Sigmoid colon (tissue), 7 donors: ENCODE measurements around the gene PMF1. TPM values are rescaled to one million over a fixed set of nuclear protein-coding genes. Genes with fewer than 3 reads are reported as not detected.
"Not testable (repeated sequence)": the region's sequence is repeated elsewhere in the genome, so short reads cannot be mapped to it uniquely, and the experiment has no call there.

Source experiments
- DNase-seq: peaks from one replicate; pipeline ENCODE4 v3.0.0-alpha.2; 2019
- H3K27ac ChIP-seq, 4 donors: fragments of 200-600 bp; sonication (generic); one replicate each; pipeline ENCODE4 v1.5.1; 2016 to 2019; ENCODE audit warnings: mild to moderate bottlenecking in 1 of 4
- H3K27me3 ChIP-seq, 3 donors: fragments of 200-600 bp; sonication (generic); one replicate each; pipeline ENCODE4 v1.5.1; 2019; ENCODE audit warnings: mild to moderate bottlenecking in 1 of 3
- H3K36me3 ChIP-seq, 4 donors: fragments of 200-600 bp; sonication (generic); one replicate each; pipeline ENCODE4 v1.5.1; 2016 to 2019
- H3K4me1 ChIP-seq, 4 donors: fragments of 200-600 bp; sonication (generic); one replicate each; pipeline ENCODE4 v1.5.1; 2017 to 2019
- H3K4me3 ChIP-seq, 4 donors: fragments of 200-600 bp; sonication (generic); one replicate each; pipeline ENCODE4 v1.5.1; 2017 to 2019; ENCODE audit warnings: mild to moderate bottlenecking in 2 of 4, moderate library complexity in 1 of 4
- H3K9me3 ChIP-seq, 4 donors: fragments of 200-600 bp in 3 of 4; sonication (generic) in 3 of 4; one replicate each; pipeline versions ENCODE4 v1.5.1 to v1.6.1; 2013 to 2019
- CTCF ChIP-seq, 4 experiments: fragments of 450-650 bp in 3 of 4; fragments of 200-600 bp in 1 of 4; IDR thresholded peaks; one replicate each; pipeline ENCODE4 v1.5.1; 2016 to 2019; ENCODE audit warnings: antibody characterized with exemption in 4 of 4, mild to moderate bottlenecking in 3 of 4, moderate library complexity in 2 of 4
- EP300 ChIP-seq, 4 donors: sonication (generic); formaldehyde crosslinking; IDR thresholded peaks; one replicate each; pipeline ENCODE4 v1.6.1; 2017; ENCODE audit warnings: antibody characterized with exemption in 4 of 4
- POLR2A ChIP-seq, 2 donors: fragments of 450-650 bp; IDR thresholded peaks; one replicate each; pipeline ENCODE4 v1.6.1; 2016; ENCODE audit warnings: antibody characterized with exemption in 2 of 2, mild to moderate bottlenecking in 2 of 2, moderate library complexity in 2 of 2
- POLR2AphosphoS5 ChIP-seq, 4 donors: sonication (generic); formaldehyde crosslinking; IDR thresholded peaks; one replicate each; pipeline ENCODE4 v1.6.1; 2017; ENCODE audit warnings: antibody characterized with exemption in 4 of 4
- WGBS, 2 donors: extraction: QIAGEN DNeasy Blood & Tissue Kit; methylation state at CpG; one replicate each; pipeline ENCODE4 v1.1.7; 2013; 5-methylcytosine and 5-hydroxymethylcytosine counted together
- intact Hi-C: fragments of 100-400 bp; cut with DNase I; formaldehyde crosslinking; loops from one replicate; pipeline ENCODE4 v1.15.1; 2023
- polyA plus RNA-seq, 3 donors: library from polyadenylated mRNA; stranded (reverse); fragments of 200-250 nt; gene quantifications; one replicate each; pipeline ENCODE4 v1.2.3, GENCODE V29; 2013
- total RNA-seq, 4 donors: library from RNA; depleted of rRNA; stranded (reverse); fragments of >200 nt; gene quantifications; one replicate each; pipeline ENCODE4 v1.1.0, GENCODE V29; 2016
- donor health status: healthy with polysubstance abuse.
- donor health status: Bipolar disorder and iron deficiency.
- donor health status: healthy.

The PMF1 gene
- total and polyA plus RNA-seq, 7 donors, result 41.1 to 75.1 (median 52.8) TPM

- intact Hi-C loops, result loop anchor here (2.0 to 5.0 kb wide), 2 partner anchors 19 to 51 kb away; partner anchors contain the start of gene SLC25A44
- Histone ChIP-seq H3K27me3 (no peaks in the 10 kb centered on the region), H3K4me1 (peaks cover 0 to 22% (median 19%) of the 10 kb centered on the region in 4 donors), H3K27ac (peak overlapping the region; percentile 85 to 95 (median 94)), H3K36me3 (peaks cover 0 to 21% (median 13%) of the 10 kb centered on the region in 4 donors), H3K4me3 (peak overlapping the region; percentile 53 to 69 (median 62)), H3K9me3 (no peaks in the 10 kb centered on the region)
- no peak for DNase-seq
- TF ChIP-seq CTCF (IDR thresholded peaks at IDR 0.05), result no peak
- no peak for TF ChIP-seq POLR2AphosphoS5 (IDR thresholded peaks at IDR 0.05)
- TF ChIP-seq EP300 (IDR thresholded peaks at IDR 0.05), result no peak
- TF ChIP-seq POLR2A (IDR thresholded peaks at IDR 0.05), result no peak
- WGBS, 2 donors, result 10 to 22% methylated on average over 11 of the region's 11 CpGs
Measured at GRCh38 chr1:156213644-156213966, 798 bp downstream of the PMF1 start.

- peak overlapping the region in 3 of 4 donors; percentile 56 to 69 (median 69) for H3K4me3 ChIP-seq
- intact Hi-C loops, result loop anchor here (5.0 kb wide), 1 partner anchor 52 kb away; no protein-coding TSS in a partner anchor
- WGBS, 2 donors, result 62 to 83% methylated on average over 16 of the region's 16 CpGs
- H3K9me3 ChIP-seq, result no peaks in the 10 kb centered on the region
- H3K27ac ChIP-seq, result peak overlapping the region; percentile 85 to 95 (median 94)
- DNase-seq, result no peak
- peaks cover 0 to 22% (median 19%) of the 10 kb centered on the region in 4 donors for H3K4me1 ChIP-seq
- no peaks in the 10 kb centered on the region for H3K27me3 ChIP-seq
- no peak for TF ChIP-seq CTCF (IDR thresholded peaks at IDR 0.05)
- TF ChIP-seq POLR2AphosphoS5 (IDR thresholded peaks at IDR 0.05), result no peak
- TF ChIP-seq EP300 (IDR thresholded peaks at IDR 0.05), result no peak
- TF ChIP-seq POLR2A (IDR thresholded peaks at IDR 0.05), result no peak
- H3K36me3 ChIP-seq, result peaks cover 0 to 18% (median 13%) of the 10 kb centered on the region in 4 donors
Measured at GRCh38 chr1:156214024-156214748, 1.4 kb downstream of the PMF1 start.

GRCh38 chr1:156216361-156217086 lies 3.7 kb downstream of the PMF1 start:
- 94% methylated on average over 55 of the region's 55 CpGs for WGBS, 2 donors
- intact Hi-C loops, H3K27ac ChIP-seq, H3K9me3 ChIP-seq, H3K4me3 ChIP-seq, H3K27me3 ChIP-seq, DNase-seq: not testable (repeated sequence)
- H3K36me3 ChIP-seq, result peaks cover 9 to 18% (median 13%) of the 10 kb centered on the region in 4 donors
- H3K4me1 ChIP-seq, result peaks cover 0 to 22% (median 19%) of the 10 kb centered on the region in 4 donors

- TF ChIP-seq POLR2AphosphoS5 (IDR thresholded peaks at IDR 0.05), result no peak
- TF ChIP-seq CTCF (IDR thresholded peaks at IDR 0.05), result no peak
- no peak for TF ChIP-seq EP300 (IDR thresholded peaks at IDR 0.05)
- TF ChIP-seq POLR2A (IDR thresholded peaks at IDR 0.05), result no peak
- WGBS, 2 donors, result 45 to 88% methylated on average over 2 of the region's 2 CpGs
- Histone ChIP-seq H3K27ac (peak overlapping the region in 3 of 4 donors; percentile 10 to 33 (median 23)), H3K27me3 (no peaks in the 10 kb centered on the region), H3K4me1 (peaks cover 0 to 16% (median 15%) of the 10 kb centered on the region in 4 donors), H3K9me3 (no peaks in the 10 kb centered on the region), H3K36me3 (peaks cover 9 to 29% (median 24%) of the 10 kb centered on the region in 4 donors), H3K4me3 (no peak overlapping the region)
- intact Hi-C loops, result no loop called here
- no peak for DNase-seq
Measured at GRCh38 chr1:156217871-156218270, 5.1 kb downstream of the PMF1 start.

GRCh38 chr1:156220226-156220625 lies 7.4 kb downstream of the PMF1 start:
- Histone ChIP-seq H3K27me3 (no peaks in the 10 kb centered on the region), H3K4me1 (peaks cover 0 to 4% (median 1%) of the 10 kb centered on the region in 4 donors), H3K4me3 (no peak overlapping the region), H3K36me3 (peaks cover 9 to 44% (median 31%) of the 10 kb centered on the region in 4 donors), H3K9me3 (no peaks in the 10 kb centered on the region), H3K27ac (no peak overlapping the region)
- no peak for TF ChIP-seq CTCF (IDR thresholded peaks at IDR 0.05)
- no peak for TF ChIP-seq POLR2AphosphoS5 (IDR thresholded peaks at IDR 0.05)
- no peak for TF ChIP-seq EP300 (IDR thresholded peaks at IDR 0.05)
- TF ChIP-seq POLR2A (IDR thresholded peaks at IDR 0.05), result no peak
- intact Hi-C loops, result no loop called here
- WGBS, 2 donors, result 96 to 98% methylated on average over 9 of the region's 9 CpGs
- DNase-seq, result no peak
